H1 (cell line): ENCODE measurements around the gene SPOCK1. TPM values are rescaled to one million over a fixed set of nuclear protein-coding genes. Genes with fewer than 3 reads are reported as not detected.

ENCODE experiments used
- SIN3A ChIP-seq, 2 experiments: IDR thresholded peaks in 1 of 2; conservative IDR thresholded peaks in 1 of 2; 2 replicates each; pipeline ENCODE4 v1.6.1; 2011 to 2012; ENCODE audit warnings: low read length in 2 of 2, improper control_type of control experiment in 1 of 2, low read depth in 1 of 2, mild to moderate bottlenecking in 1 of 2
- polyA plus RNA-seq, 7 experiments: library from polyadenylated mRNA; depleted of rRNA in 3 of 7; stranded (reverse) in 5 of 7; unstranded in 2 of 7; fragments of >200 nt in 5 of 7; fragments of 200-250 nt in 2 of 7; gene quantifications; 1 replicate in 5 of 7; 2 replicates in 1 of 7; 4 replicates in 1 of 7; pipeline versions ENCODE4 v1.2.1 to v1.2.3, GENCODE V29; 2011 to 2013; ENCODE audit warnings: missing spikeins in 2 of 7, mixed read lengths in 2 of 7
- total RNA-seq: library from RNA; stranded (reverse); fragmentation: NEBNext Ultra II Directional; extraction: Animal tissue kit (Norgen Biotek cat#: 25700); gene quantifications from 2 replicates; pipeline ENCODE4 v1.2.1, GENCODE V29; 2021
- TF ChIP-seq, protein P1 (sequence below): IDR thresholded peaks from 2 replicates; pipeline ENCODE4 v1.6.1; 2012; ENCODE audit warnings: inconsistent platforms

Gene SPOCK1
- total and polyA plus RNA-seq, 2 of the 8 experiments (the other 6 are each of a cell fraction or from before 2014, with no cell fraction given), result 6.9 to 18.1 TPM

DNA sequence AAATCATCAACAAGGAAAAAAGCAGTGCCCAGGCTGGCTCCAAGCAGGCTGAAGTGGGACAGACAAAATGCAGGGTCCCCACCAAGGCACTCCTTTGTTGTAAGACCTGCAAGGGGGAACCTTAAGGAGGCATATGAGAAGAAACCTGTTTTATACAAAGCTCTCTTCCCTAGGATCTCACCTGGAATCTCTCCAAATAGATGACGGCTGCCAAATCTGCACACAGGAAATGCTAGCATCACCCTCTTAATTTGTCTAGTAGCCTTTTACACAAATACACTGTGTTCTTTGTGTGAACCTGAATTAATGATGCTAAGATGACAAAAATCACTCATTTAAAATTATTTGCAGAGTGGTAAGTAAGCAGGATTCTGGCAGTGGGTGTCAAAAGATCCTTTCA is 280.2 kb downstream of the SPOCK1 start (continued):
- TF ChIP-seq, protein P1, sequence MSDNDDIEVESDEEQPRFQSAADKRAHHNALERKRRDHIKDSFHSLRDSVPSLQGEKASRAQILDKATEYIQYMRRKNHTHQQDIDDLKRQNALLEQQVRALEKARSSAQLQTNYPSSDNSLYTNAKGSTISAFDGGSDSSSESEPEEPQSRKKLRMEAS, result no peak
- TF ChIP-seq SIN3A (conservative IDR thresholded peaks at IDR 0.05 in 1 of 2, IDR thresholded peaks at IDR 0.05 in 1 of 2; ENCODE audit: low read depth in 1 of 2, low read length in 2 of 2), result no peak
- TF ChIP-seq, all 59 proteins: peak for 0
